Muscle layer of duodenum (tissue), 2 donors: ENCODE measurements around the gene NKAIN1.

Experiments
- H3K27ac ChIP-seq: one replicate; pipeline ENCODE4 v1.7.0; 2013; ENCODE audit warnings: mild to moderate bottlenecking, low read length
- H3K27me3 ChIP-seq: one replicate; pipeline ENCODE4 v1.7.0; 2013; ENCODE audit warnings: low read depth, mild to moderate bottlenecking, control low read depth, low read length
- H3K36me3 ChIP-seq, 2 donors: one replicate each; pipeline ENCODE4 v1.7.0; 2013; ENCODE audit warnings: low read length in 2 of 2, control low read depth in 1 of 2, mild to moderate bottlenecking in 1 of 2; ENCODE audit not compliant: insufficient read depth in 2 of 2, control insufficient read depth in 1 of 2
- H3K4me1 ChIP-seq, 2 donors: one replicate each; pipeline ENCODE4 v1.7.0; 2013; ENCODE audit warnings: low read length in 2 of 2, mild to moderate bottlenecking in 2 of 2, control low read depth in 1 of 2, moderate library complexity in 1 of 2; ENCODE audit not compliant: insufficient read depth in 2 of 2, control insufficient read depth in 1 of 2
- H3K4me3 ChIP-seq, 2 donors: one replicate each; pipeline ENCODE4 v1.7.0; 2013; ENCODE audit warnings: low read length in 2 of 2, low read depth in 1 of 2, mild to moderate bottlenecking in 1 of 2
- H3K9me3 ChIP-seq, 2 donors: one replicate each; pipeline ENCODE4 v1.7.0; 2013; ENCODE audit warnings: low read length in 2 of 2, control low read depth in 1 of 2, mild to moderate bottlenecking in 1 of 2; ENCODE audit not compliant: control insufficient read depth in 1 of 2
- donor health status: healthy.

Gene NKAIN1

GRCh38 chr1:31258581-31258980 lies 18.9 kb upstream of the NKAIN1 start:
- H3K27ac ChIP-seq = no peak overlapping the region
- no peaks in the 10 kb centered on the region for H3K27me3 ChIP-seq
- peaks cover 40 to 50% of the 10 kb centered on the region in 2 donors for H3K36me3 ChIP-seq

GRCh38 chr1:31257213-31257612 lies 17.5 kb upstream of the NKAIN1 start:
- Histone ChIP-seq H3K36me3 (peaks cover 40 to 46% of the 10 kb centered on the region in 2 donors), H3K4me3 (no peak overlapping the region), H3K27me3 (no peaks in the 10 kb centered on the region), H3K9me3 (no peaks in the 10 kb centered on the region), H3K4me1 (no peaks in the 10 kb centered on the region), H3K27ac (no peak overlapping the region)

More at GRCh38 chr1:31258581-31258980, 18.9 kb upstream of the NKAIN1 start:
- Histone ChIP-seq H3K9me3 (no peaks in the 10 kb centered on the region), H3K4me3 (no peak overlapping the region), H3K4me1 (no peaks in the 10 kb centered on the region)

- Histone ChIP-seq H3K4me3 (no peak overlapping the region), H3K27me3 (no peaks in the 10 kb centered on the region), H3K27ac (no peak overlapping the region), H3K9me3 (no peaks in the 10 kb centered on the region), H3K36me3 (no peaks in the 10 kb centered on the region), H3K4me1 (no peaks in the 10 kb centered on the region)
Observed at GRCh38 chr1:31249854-31250253, 10.2 kb upstream of the NKAIN1 start.

- Histone ChIP-seq H3K27ac (no peak overlapping the region), H3K9me3 (no peaks in the 10 kb centered on the region), H3K4me3 (no peak overlapping the region), H3K36me3 (no peaks in the 10 kb centered on the region), H3K4me1 (no peaks in the 10 kb centered on the region), H3K27me3 (no peaks in the 10 kb centered on the region)
Observed at GRCh38 chr1:31248276-31248675, 8.6 kb upstream of the NKAIN1 start.

DNA sequence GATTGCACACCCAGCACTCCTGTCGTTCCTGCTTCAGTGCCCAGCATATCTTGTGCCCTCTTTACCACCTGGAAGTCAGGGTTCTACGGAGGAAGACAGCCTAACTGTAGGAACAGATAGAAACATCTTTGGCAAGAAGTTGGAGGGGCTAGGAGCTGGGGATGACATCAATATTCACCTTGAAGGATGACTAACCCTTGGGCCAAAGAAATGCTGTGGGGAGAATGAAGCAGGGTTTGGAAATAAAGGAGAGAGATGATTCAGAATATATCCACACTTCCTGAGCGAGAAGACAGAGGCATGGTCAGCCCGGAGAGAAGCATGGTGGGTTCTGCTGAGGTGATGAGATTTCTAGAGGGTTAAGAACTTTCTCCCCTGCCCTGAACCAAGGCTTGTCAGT lies 4.6 kb upstream of the NKAIN1 start:
- Histone ChIP-seq H3K27ac (no peak overlapping the region), H3K36me3 (no peaks in the 10 kb centered on the region), H3K9me3 (no peaks in the 10 kb centered on the region), H3K27me3 (peaks cover 8% of the 10 kb centered on the region), H3K4me1 (peaks cover 0 to 4% of the 10 kb centered on the region in 2 donors), H3K4me3 (no peak overlapping the region)

- Histone ChIP-seq H3K4me3 (no peak overlapping the region), H3K36me3 (no peaks in the 10 kb centered on the region), H3K27ac (no peak overlapping the region)
Observed at GRCh38 chr1:31243501-31244286, 4.0 kb upstream of the NKAIN1 start.

GRCh38 chr1:31241321-31241720 lies 1.6 kb upstream of the NKAIN1 start:
- Histone ChIP-seq H3K9me3 (no peaks in the 10 kb centered on the region), H3K4me1 (peaks cover 0 to 12% of the 10 kb centered on the region in 2 donors), H3K4me3 (no peak overlapping the region), H3K27ac (no peak overlapping the region), H3K36me3 (no peaks in the 10 kb centered on the region), H3K27me3 (peaks cover 22% of the 10 kb centered on the region)

More at GRCh38 chr1:31243501-31244286, 4.0 kb upstream of the NKAIN1 start:
- Histone ChIP-seq H3K4me1 (peaks cover 0 to 10% of the 10 kb centered on the region in 2 donors), H3K9me3 (no peaks in the 10 kb centered on the region), H3K27me3 (peaks cover 13% of the 10 kb centered on the region)

- no peaks in the 10 kb centered on the region for H3K36me3 ChIP-seq
- peaks cover 22% of the 10 kb centered on the region for H3K27me3 ChIP-seq
- H3K4me3 ChIP-seq = peak overlapping the region in 1 of 2 donors; percentile 49
- no peak overlapping the region for H3K27ac ChIP-seq
- no peaks in the 10 kb centered on the region for H3K9me3 ChIP-seq
- peaks cover 0 to 12% of the 10 kb centered on the region in 2 donors for H3K4me1 ChIP-seq
Observed at GRCh38 chr1:31238986-31239613, 587 bp downstream of the NKAIN1 start.

- peaks cover 0 to 12% of the 10 kb centered on the region in 2 donors for H3K4me1 ChIP-seq
- H3K9me3 ChIP-seq = no peaks in the 10 kb centered on the region
- H3K27ac ChIP-seq = no peak overlapping the region
- no peaks in the 10 kb centered on the region for H3K36me3 ChIP-seq
- peak overlapping the region in 1 of 2 donors; percentile 49 for H3K4me3 ChIP-seq
- H3K27me3 ChIP-seq = peaks cover 22% of the 10 kb centered on the region
Observed at GRCh38 chr1:31238612-31238985, 1.1 kb downstream of the NKAIN1 start.

DNA sequence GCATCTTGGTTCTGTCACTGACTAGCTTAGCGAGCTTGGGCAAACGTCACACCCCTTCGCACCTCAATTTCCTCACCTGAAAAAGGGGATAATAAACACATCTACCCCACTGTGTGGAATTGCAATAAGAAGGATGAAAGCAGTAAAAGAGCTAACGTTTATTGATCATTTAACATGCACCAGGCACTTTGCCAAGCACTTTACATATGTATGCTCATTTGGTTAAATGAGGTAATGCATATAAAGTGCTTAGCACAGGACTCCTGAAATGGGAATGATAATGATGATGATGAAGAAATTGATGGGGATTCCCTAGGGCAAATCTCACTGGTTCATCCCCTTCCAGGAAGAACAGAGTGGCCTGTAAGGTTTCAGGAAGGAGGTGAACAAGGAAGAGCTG lies 4.8 kb downstream of the NKAIN1 start:
- no peaks in the 10 kb centered on the region for H3K36me3 ChIP-seq
- peaks cover 14% of the 10 kb centered on the region for H3K27me3 ChIP-seq
- no peaks in the 10 kb centered on the region for H3K9me3 ChIP-seq
- no peak overlapping the region for H3K4me3 ChIP-seq
- no peak overlapping the region for H3K27ac ChIP-seq
- peaks cover 0 to 11% of the 10 kb centered on the region in 2 donors for H3K4me1 ChIP-seq

DNA sequence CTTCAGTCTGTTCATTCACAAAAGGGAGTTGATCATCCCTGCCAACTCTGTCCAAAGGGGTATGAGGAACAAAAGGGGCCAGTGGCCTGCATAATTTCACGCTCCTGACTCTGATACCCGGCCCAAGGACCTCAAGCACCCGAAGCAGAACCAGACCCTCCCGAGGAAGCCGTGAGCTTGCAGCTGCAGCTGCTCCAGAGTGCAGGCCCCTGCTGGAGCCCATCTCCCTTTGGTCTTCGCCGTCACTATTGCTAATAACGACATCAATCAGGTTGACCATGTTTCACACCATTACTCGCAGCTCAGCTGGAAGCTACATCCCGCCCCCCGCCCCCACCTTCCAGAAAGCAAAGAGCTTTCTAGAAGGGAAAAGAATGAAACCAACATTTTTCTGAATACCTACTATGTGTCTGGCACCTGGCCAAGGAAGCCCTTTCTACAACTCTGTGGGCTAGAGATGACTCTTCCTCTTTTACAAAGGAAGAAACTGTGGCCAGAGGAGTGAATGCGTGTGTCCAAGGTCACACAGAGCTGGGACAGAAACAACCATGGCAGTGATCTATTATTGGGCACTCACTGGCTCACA lies 5.5 kb downstream of the NKAIN1 start:
- Histone ChIP-seq H3K4me1 (peaks cover 0 to 7% of the 10 kb centered on the region in 2 donors), H3K36me3 (no peaks in the 10 kb centered on the region), H3K9me3 (no peaks in the 10 kb centered on the region), H3K27me3 (peaks cover 14% of the 10 kb centered on the region), H3K27ac (no peak overlapping the region), H3K4me3 (no peak overlapping the region)
